GM15510 (cell line): Measurements from ENCODE around the gene CCDC106.

ENCODE experiments used
- POLR2A ChIP-seq: IDR thresholded peaks from 3 replicates; pipeline ENCODE4 v1.6.1; 2011; ENCODE audit warnings: borderline replicate concordance; ENCODE audit not compliant: insufficient read length; ENCODE audit errors: extremely low read depth

The CCDC106 gene

DNA sequence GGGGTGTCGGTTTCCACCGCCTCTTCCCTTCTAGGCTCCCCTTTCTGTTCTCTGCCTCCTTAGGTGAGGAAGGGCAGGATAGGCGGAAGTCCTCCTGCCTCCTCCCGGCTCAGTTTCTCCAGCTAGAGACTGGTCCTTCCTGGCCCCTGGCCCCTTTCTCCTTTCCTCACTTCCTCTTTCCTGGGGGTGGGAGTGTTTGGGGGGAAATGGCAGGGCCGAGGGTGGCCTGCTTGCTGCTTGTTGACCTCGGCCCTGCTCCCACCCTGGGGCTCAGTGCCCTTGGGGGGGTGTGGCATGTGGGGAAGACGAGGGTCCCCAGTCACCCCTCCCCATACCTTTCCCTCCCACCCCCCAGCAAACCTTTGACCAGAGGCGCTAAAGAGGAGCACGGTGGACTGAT is 11.8 kb downstream of the CCDC106 start:
- no peak for TF ChIP-seq POLR2A

DNA sequence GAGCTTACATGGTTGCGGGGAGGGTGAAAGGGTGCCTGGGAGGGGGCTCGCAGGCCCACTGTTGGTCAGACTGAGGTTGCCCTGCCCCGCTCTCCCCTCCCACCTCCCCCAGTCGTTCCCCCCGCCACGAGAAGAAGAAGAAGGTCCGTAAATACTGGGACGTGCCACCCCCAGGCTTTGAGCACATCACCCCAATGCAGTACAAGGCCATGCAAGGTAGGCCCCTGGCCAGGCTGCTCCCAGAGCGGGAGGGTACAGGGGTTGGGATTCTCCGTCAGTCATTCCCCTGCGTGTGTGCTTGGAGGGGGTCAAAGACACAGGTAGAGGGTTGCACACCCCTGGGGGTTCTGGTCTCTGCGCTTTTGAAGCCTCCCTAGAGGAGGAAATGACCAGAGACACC is 12.4 kb downstream of the CCDC106 start:
- TF ChIP-seq POLR2A, result no peak

DNA sequence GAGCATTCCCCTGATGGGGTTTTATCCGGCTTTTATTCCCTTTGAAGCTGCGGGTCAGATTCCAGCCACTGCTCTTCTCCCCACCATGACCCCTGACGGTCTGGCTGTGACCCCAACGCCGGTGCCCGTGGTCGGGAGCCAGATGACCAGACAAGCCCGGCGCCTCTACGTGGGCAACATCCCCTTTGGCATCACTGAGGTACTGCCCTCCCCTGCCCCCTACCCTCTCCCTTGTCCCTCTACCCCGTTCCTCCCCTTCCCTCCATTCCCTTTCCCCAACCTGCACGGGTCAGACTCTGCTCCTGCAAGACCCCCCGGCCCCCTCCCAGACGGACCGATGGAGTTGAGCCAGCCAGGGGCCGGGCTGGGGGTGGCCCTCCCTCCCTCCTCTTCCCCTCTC is 13.0 kb downstream of the CCDC106 start:
- no peak for TF ChIP-seq POLR2A

DNA sequence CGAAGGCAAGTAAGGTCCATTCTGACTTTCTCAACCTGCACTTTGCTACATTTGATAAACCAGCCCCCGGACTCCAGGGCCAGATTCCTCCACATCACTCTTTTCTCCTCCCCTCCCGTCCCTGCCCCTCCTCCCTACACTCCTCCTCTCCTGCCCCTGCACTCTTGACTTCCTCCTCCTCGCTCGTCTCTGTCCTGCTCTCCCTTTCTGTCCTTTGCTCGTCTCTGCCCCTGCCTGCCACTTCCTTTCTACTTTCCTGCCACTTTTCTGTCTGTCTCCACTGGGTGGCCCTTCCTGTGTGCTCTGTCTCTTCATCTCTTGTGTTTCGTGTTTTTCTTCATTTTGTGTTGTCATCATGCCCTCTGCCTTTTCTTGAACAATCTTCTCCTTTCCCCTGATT is 13.8 kb downstream of the CCDC106 start:
- TF ChIP-seq POLR2A, result no peak

DNA sequence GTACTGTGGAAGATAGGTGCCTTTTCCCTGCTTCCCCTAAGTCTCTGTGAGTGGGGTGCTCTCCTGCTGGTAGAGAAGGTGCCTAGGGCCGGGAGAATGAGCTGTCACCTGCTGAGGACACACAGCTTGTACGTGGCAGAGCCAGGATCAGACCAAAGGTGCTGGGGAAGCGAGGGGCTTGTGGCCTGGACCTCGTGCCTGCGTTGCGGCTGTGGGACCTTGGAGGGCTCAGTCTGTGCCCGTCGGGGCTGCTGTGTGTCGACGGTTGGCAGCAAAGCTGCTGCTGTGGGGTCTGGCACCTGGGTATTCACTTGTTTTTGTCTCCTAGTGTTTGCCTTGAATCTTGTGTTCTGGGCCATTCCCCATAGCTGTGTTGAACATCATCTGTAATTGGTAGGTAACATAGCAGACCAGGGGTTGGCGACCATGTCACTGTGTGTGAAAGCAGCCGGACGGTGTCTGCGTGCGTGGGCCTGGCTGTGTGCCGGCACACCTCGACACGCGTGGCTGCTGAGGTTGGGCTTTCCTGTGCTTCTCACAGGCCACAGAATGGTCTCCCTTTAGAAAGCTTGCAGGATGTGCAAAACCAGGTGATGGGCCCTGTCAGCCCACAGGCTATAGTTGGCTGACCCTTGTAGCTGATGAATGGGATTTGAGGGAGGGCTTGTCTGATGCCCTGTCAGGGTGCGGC is 16.0 kb downstream of the CCDC106 start:
- TF ChIP-seq POLR2A, result no peak

DNA sequence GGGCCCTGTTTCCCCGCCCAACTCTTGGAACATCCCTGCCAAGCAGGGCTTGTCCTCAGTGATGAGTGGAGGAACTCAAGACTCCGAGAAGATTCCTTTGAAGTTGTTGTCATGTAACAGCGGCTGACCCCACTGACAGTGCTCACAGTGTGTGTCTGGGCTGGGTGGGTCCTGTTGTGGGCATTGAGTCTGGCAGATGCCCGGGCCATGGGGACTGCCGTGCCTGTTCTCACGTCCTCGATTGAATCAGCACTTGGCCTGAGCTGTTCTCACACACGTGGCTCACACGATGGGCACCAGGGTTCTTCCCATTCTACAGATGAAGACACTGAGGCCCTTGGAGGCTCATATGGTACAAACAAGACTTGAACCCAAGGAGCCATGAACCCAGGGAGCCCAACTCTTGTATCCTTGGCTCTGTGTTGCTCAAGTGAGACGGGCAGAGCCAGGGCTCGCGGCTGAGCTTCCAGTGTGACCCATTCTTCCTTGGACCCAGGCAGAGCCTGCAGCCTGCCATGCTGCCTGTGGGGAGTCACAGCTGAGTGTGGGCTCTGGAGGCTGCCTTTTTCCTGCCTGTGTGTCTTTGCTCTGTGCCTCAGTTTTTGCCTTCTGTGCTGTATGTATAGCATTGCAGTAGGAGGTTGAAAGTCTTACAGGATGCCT is 18.5 kb downstream of the CCDC106 start:
- no peak for TF ChIP-seq POLR2A

DNA sequence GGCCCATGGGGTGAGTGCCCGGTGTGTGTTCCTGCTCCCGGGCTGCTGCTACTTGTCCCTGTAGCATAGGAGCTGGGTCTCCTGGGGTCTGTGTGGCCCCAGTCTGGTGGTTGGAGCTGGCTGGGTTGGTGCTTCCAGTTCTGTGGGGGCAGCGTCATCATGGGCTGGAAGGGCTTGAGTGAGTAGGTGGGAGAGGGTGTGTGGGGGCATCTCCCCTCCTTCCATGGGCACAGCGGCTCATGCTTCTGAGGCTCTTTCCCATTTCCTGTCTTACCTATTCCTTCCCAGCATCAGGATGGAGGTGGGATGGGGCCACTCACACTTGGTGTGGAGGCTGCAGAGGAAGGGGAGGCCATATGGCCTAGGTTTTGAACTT is 19.0 kb downstream of the CCDC106 start:
- TF ChIP-seq POLR2A, result no peak

- TF ChIP-seq POLR2A, result no peak
Measured at GRCh38 chr19:55667511-55667910, 19.5 kb downstream of the CCDC106 start.

DNA sequence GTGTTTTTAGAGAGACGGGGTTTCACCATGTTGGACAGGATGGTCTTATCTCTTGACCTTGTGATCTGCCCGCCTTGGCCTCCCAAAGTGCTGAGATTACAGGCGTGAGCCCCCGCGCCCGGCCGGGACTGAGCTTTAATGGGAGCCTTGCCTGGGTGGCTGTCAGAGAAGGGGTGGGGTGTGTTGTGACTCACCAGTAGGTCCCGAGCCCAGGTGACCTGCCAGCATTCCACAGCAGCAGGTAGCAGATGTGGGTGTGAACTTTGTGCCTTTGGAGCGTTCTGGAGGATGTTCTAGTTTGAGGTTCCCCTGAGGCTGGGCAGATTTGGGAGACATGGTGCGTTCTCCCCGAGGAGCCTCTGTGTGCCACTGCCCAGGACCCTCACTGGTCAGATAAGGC is 19.9 kb downstream of the CCDC106 start:
- TF ChIP-seq POLR2A, result no peak

- TF ChIP-seq POLR2A, result no peak
Measured at GRCh38 chr19:55668603-55669348, 20.8 kb downstream of the CCDC106 start.

GRCh38 chr19:55669418-55670279 is 21.6 kb downstream of the CCDC106 start:
- TF ChIP-seq POLR2A, result no peak

- TF ChIP-seq POLR2A, result no peak
Measured at GRCh38 chr19:55670280-55671053, 22.5 kb downstream of the CCDC106 start.

GRCh38 chr19:55671054-55671378 is 23.0 kb downstream of the CCDC106 start:
- TF ChIP-seq POLR2A, result no peak

DNA sequence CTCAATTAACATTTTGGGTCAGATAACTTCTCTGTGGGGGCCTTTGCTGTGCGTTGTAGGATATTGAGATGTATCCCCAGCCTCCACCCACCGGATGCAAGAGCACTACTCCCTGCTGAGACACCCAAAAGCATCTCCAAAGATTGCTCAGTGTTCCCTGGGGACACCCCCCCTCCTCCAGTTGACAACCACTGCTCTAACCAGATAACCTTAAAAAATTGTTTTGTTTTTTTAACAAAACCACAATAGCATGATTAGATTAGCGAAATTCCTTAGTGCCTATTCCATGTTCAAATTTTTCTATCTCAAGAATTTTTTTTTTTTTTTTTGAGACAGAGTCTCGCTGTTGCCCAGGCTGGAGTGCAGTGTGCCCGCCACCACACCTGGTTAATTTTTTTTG is 24.4 kb downstream of the CCDC106 start:
- TF ChIP-seq POLR2A, result no peak
